Spleen (tissue), 11 donors: ENCODE measurements around the gene AGAP3. TPM values are rescaled to one million over a fixed set of nuclear protein-coding genes. Genes with fewer than 3 reads are reported as not detected.

Experiments used
- DNase-seq: peaks from one replicate; pipeline ENCODE4 v3.0.0-alpha.2; 2020
- H3K27ac ChIP-seq, 8 donors: fragments of 200-600 bp; sonication (generic) in 7 of 8; 1 replicate in 4 of 8; 2 replicates in 4 of 8; pipeline versions ENCODE4 v1.5.0 to v1.8.0; 2016 to 2021; ENCODE audit warnings: inconsistent platforms in 4 of 8, mild to moderate bottlenecking in 4 of 8, moderate library complexity in 1 of 8
- H3K27me3 ChIP-seq, 7 donors: fragments of 200-600 bp; sonication (generic) in 6 of 7; replicated peaks in 1 of 7; 1 replicate in 4 of 7; 2 replicates in 3 of 7; pipeline versions ENCODE4 v1.5.0 to v1.8.0; 2016 to 2021; ENCODE audit warnings: inconsistent platforms in 3 of 7, mild to moderate bottlenecking in 1 of 7
- H3K36me3 ChIP-seq, 6 donors: fragments of 200-600 bp; sonication (generic) in 5 of 6; 1 replicate in 4 of 6; 2 replicates in 2 of 6; pipeline versions ENCODE4 v1.5.0 to v1.8.0; 2016 to 2021; ENCODE audit warnings: inconsistent platforms in 2 of 6
- H3K4me1 ChIP-seq, 6 donors: fragments of 200-600 bp; sonication (generic) in 5 of 6; 1 replicate in 3 of 6; 2 replicates in 3 of 6; pipeline versions ENCODE4 v1.5.0 to v1.8.0; 2016 to 2021; ENCODE audit warnings: inconsistent platforms in 3 of 6
- H3K4me3 ChIP-seq, 8 donors: fragments of 200-600 bp; sonication (generic) in 7 of 8; 1 replicate in 4 of 8; 2 replicates in 4 of 8; pipeline versions ENCODE4 v1.5.0 to v1.8.0; 2016 to 2021; ENCODE audit warnings: inconsistent platforms in 4 of 8, mild to moderate bottlenecking in 4 of 8, moderate library complexity in 2 of 8
- H3K9me3 ChIP-seq, 8 donors: fragments of 200-600 bp; sonication (generic) in 7 of 8; 1 replicate in 4 of 8; 2 replicates in 4 of 8; pipeline versions ENCODE4 v1.5.0 to v1.8.0; 2016 to 2021; ENCODE audit warnings: inconsistent platforms in 4 of 8
- POLR2A ChIP-seq, 3 donors: fragments of 450-650 bp; IDR thresholded peaks; one replicate each; pipeline ENCODE4 v1.5.1; 2017; ENCODE audit warnings: antibody characterized with exemption in 3 of 3, mild to moderate bottlenecking in 1 of 3
- POLR2AphosphoS5 ChIP-seq, 3 donors: sonication (generic); formaldehyde crosslinking; IDR thresholded peaks; one replicate each; pipeline ENCODE4 v1.5.1; 2017; ENCODE audit warnings: antibody characterized with exemption in 3 of 3
- WGBS, 5 donors: extraction: QIAGEN DNeasy Blood & Tissue Kit in 3 of 5; methylation state at CpG; one replicate each; pipeline versions ENCODE4 v1.1.5 to v1.1.7; 2013 to 2018; 5-methylcytosine and 5-hydroxymethylcytosine counted together
- intact Hi-C: fragments of 100-400 bp; cut with DNase I; formaldehyde crosslinking; loops from one replicate; pipeline ENCODE4 v1.15.0; 2023; ENCODE audit warnings: low total_unique reads
- polyA plus RNA-seq, 3 donors: library from polyadenylated mRNA; stranded (reverse); fragments of 200-250 nt; gene quantifications; one replicate each; pipeline ENCODE4 v1.2.1, GENCODE V29; 2013
- total RNA-seq, 7 donors: library from RNA; depleted of rRNA in 3 of 7; stranded (reverse); fragments of >200 nt in 3 of 7; fragmentation: NEBNext Ultra II Directional in 4 of 7; extraction: Animal tissue kit (Norgen Biotek cat#: 25700) in 4 of 7; gene quantifications; one replicate each; pipeline versions ENCODE4 v1.1.0 to v1.2.1, GENCODE V29; 2016 to 2021
- TF ChIP-seq, protein P1 (sequence below), 11 experiments: fragments of 200-600 bp in 7 of 11; fragments of 450-650 bp in 4 of 11; sonication (generic) in 4 of 11; IDR thresholded peaks in 8 of 11; conservative IDR thresholded peaks in 3 of 11; 1 replicate in 7 of 11; 2 replicates in 4 of 11; pipeline versions ENCODE4 v1.4.0 to v1.8.0; 2016 to 2021; ENCODE audit warnings: antibody characterized with exemption in 11 of 11, inconsistent platforms in 4 of 11, mild to moderate bottlenecking in 1 of 11
- donor health status: healthy with polysubstance abuse.
- donor health status: DM: no; HTN: no; CAD: no; lungs with moderate emphysema.
- donor health status: DM: no; HTN: no; CAD: no.
- donor health status: Bipolar disorder and iron deficiency.
- donor health status: healthy.
- donor health status: DM: no; HTN: no; CAD: no.
- donor health status: DM: yes; HTN: yes; CAD: no.

Gene AGAP3
- total and polyA plus RNA-seq, 10 donors, result 21.8 to 94.4 (median 72.6) TPM

DNA sequence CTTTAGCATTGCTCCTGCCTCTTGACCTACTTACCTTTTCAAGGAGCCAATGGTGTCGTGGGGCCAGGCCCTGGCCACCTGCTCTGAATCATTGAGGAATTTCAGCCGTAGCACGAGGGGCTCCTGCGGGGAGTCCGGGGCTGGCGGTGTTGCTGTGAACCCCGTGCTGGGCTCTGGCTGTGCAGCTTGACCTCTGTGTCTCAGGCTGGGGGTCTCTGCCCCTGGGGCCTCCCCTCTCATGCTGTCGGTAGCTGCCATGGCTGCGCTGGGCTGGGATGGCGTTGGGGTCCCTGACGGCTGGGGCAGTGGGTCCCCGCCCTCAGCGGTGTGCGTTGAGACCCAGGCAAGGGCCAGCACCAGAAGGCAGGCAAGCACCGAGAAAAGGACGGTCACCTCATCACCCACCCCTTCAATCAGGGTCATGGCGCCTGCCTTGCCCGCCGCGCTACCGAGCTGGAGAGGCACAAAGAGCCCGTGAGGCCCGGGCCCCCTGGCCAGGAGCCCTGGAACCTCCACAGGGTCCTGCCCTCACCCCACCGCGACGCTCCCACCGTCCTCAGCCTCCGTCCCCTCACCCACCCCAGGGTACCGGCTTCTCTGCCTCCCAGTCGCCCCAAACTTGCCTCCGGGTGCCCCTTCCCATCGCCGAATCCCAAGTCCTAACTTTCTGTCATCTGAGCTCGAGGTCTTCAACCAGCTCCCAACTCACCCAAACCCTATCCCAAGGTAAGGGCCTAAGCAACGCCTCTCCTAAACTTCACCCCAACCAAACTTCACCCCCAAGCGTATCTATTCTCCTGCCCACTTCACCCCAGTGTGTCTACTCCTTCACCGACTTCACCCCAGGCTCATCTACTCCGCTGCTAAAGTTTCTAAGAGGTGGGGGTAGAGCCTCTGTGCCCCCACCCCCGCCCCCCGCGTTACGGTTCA lies 3.9 kb upstream of the AGAP3 start:
- peak overlapping the region; percentile 91 to 97 (median 94) for H3K27ac ChIP-seq
- 54 to 66% (median 62%) methylated on average over 32 to 42 of the region's 42 CpGs for WGBS, 5 donors

DNA sequence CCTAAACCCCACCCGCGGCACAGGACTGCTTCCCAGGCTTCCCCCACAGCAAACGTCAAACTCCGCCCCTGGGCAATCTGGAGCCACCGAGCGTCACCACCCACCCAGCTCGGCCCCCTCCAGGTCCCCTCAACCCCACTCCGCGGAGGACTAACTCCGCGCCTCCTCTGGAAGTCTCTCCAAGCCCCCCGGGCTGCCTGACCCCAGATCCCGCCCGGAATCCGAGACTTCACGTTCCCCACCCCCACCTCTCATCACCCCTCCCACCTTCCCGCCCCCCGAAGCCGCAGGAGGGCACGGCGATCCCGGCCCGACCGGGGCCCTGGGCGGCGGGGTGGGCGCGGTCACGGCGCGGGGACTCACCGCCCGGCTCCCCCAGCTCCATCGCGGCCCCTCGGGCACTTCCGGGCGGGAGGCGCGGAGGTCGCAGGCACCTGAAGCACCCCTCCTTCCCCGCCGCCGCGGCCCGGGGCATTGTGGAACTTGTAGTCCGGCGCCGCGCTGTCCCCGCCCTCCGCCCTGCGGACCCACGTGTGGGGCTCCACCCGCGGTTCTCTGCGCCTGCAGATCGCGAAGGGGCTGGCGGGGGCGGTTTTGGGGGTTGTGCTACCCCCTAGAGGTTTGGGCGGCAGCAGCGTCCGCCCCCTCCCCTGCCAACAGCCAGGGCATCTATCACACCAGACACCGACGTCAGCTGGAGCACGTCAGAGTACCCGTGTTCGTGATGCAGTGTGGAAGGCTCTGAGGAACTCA lies 3.0 kb upstream of the AGAP3 start, which contains the start of gene TMUB1:
Gene TMUB1 (minus strand): TSS at position 423 of the 753 bp plus-strand sequence. CDS start 930 bp downstream, outside the sequence.
- intact Hi-C loops, result no loop called here
- Histone ChIP-seq H3K36me3 (peaks cover 0 to 25% (median 0%) of the 10 kb centered on the region in 6 donors), H3K27me3 (peaks cover 0 to 26% (median 0%) of the 10 kb centered on the region in 7 donors), H3K4me3 (peak within 1 kb of the TSS; percentile 67 to 98 (median 82)), H3K4me1 (peaks cover 52 to 86% (median 74%) of the 10 kb centered on the region in 6 donors), H3K9me3 (no peaks in the 10 kb centered on the region), H3K27ac (peak within 1 kb of the TSS; percentile 91 to 97 (median 94))
- TF ChIP-seq POLR2A (IDR thresholded peaks at IDR 0.05), result no peak
- TF ChIP-seq POLR2AphosphoS5 (IDR thresholded peaks at IDR 0.05), result peak; percentile 74 to 88 (median 82)
- TF ChIP-seq, protein P1, sequence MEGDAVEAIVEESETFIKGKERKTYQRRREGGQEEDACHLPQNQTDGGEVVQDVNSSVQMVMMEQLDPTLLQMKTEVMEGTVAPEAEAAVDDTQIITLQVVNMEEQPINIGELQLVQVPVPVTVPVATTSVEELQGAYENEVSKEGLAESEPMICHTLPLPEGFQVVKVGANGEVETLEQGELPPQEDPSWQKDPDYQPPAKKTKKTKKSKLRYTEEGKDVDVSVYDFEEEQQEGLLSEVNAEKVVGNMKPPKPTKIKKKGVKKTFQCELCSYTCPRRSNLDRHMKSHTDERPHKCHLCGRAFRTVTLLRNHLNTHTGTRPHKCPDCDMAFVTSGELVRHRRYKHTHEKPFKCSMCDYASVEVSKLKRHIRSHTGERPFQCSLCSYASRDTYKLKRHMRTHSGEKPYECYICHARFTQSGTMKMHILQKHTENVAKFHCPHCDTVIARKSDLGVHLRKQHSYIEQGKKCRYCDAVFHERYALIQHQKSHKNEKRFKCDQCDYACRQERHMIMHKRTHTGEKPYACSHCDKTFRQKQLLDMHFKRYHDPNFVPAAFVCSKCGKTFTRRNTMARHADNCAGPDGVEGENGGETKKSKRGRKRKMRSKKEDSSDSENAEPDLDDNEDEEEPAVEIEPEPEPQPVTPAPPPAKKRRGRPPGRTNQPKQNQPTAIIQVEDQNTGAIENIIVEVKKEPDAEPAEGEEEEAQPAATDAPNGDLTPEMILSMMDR (IDR thresholded peaks at IDR 0.05 in 8 of 11, conservative IDR thresholded peaks at IDR 0.05 in 3 of 11), result peak in 3 of 11 experiments; percentile 5 to 32 (median 17)
- peak; percentile 97 for DNase-seq
- 1% methylated on average over 31 to 69 of the region's 69 CpGs for WGBS, 5 donors

More for the DNA sequence above, 3.9 kb upstream of the AGAP3 start:
- peaks cover 0 to 34% (median 0%) of the 10 kb centered on the region in 6 donors for H3K36me3 ChIP-seq
- TF ChIP-seq, protein P1 (IDR thresholded peaks at IDR 0.05 in 8 of 11, conservative IDR thresholded peaks at IDR 0.05 in 3 of 11), result no peak
- H3K4me1 ChIP-seq, result peaks cover 50 to 84% (median 71%) of the 10 kb centered on the region in 6 donors
- peak; percentile 83 for DNase-seq
- intact Hi-C loops, result no loop called here
- H3K9me3 ChIP-seq, result no peaks in the 10 kb centered on the region
- H3K4me3 ChIP-seq, result peak overlapping the region; percentile 67 to 98 (median 82)
- peaks cover 0 to 17% (median 0%) of the 10 kb centered on the region in 7 donors for H3K27me3 ChIP-seq

DNA sequence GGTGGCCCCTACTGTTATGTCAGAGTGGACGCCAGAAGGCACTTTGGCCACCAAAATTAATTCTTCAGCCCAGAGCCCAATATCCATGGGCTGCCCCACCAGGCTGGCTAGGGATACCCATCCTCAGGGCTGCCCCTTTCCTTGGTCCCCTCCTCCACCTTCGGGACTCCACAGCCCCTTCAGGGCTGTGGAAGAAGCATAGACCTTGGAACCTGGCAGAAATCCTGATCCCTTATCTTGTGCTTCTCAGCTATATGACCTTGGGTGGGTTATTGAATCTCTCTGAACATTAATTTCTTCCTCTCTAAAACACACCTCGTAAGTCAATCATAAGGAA lies 2.5 kb upstream of the AGAP3 start:
- Histone ChIP-seq H3K27me3 (peaks cover 0 to 30% (median 0%) of the 10 kb centered on the region in 7 donors), H3K4me3 (peak overlapping the region in 7 of 8 donors; percentile 67 to 98 (median 77)), H3K27ac (peak overlapping the region in 6 of 8 donors; percentile 92 to 97 (median 94)), H3K36me3 (peaks cover 0 to 20% (median 0%) of the 10 kb centered on the region in 6 donors), H3K4me1 (peaks cover 55 to 86% (median 74%) of the 10 kb centered on the region in 6 donors), H3K9me3 (no peaks in the 10 kb centered on the region)
- DNase-seq, result no peak
- TF ChIP-seq, protein P1 (IDR thresholded peaks at IDR 0.05 in 8 of 11, conservative IDR thresholded peaks at IDR 0.05 in 3 of 11), result no peak
- no peak for TF ChIP-seq POLR2AphosphoS5 (IDR thresholded peaks at IDR 0.05)
- TF ChIP-seq POLR2A (IDR thresholded peaks at IDR 0.05), result no peak
- intact Hi-C loops, result no loop called here
- 20 to 31% (median 25%) methylated on average over 3 of the region's 3 CpGs for WGBS, 5 donors
